Heart right ventricle (tissue), 16 donors: Measurements from ENCODE around the gene KCNK2. TPM values are rescaled to one million over a fixed set of nuclear protein-coding genes. Genes with fewer than 3 reads are reported as not detected.

Experiments
- ATAC-seq, 8 donors: fragments of 200-7000 bp; cut with Tn5 transposase; one replicate each; pipeline ENCODE4 v1.9.1; 2020; ENCODE audit warnings: mild to moderate bottlenecking in 8 of 8, moderate library complexity in 8 of 8, moderate number of reproducible peaks in 1 of 8
- DNase-seq, 2 donors: peaks; one replicate each; pipeline ENCODE4 v3.0.0-alpha.2; 2020
- H3K27ac ChIP-seq, 10 donors: fragments of 200-600 bp; sonication (generic) in 2 of 10; one replicate each; pipeline versions ENCODE4 v1.5.0 to v1.8.0; 2020 to 2022; ENCODE audit warnings: mild to moderate bottlenecking in 3 of 10
- H3K27me3 ChIP-seq, 7 donors: fragments of 200-600 bp; one replicate each; pipeline ENCODE4 v1.8.0; 2021 to 2022; ENCODE audit warnings: mild to moderate bottlenecking in 2 of 7
- H3K36me3 ChIP-seq, 9 donors: fragments of 200-600 bp; sonication (generic) in 1 of 9; one replicate each; pipeline versions ENCODE4 v1.5.0 to v1.8.0; 2020 to 2022; ENCODE audit warnings: mild to moderate bottlenecking in 2 of 9
- H3K4me1 ChIP-seq, 9 donors: fragments of 200-600 bp; sonication (generic) in 1 of 9; one replicate each; pipeline versions ENCODE4 v1.5.0 to v1.8.0; 2020 to 2022; ENCODE audit warnings: mild to moderate bottlenecking in 4 of 9
- H3K4me3 ChIP-seq, 10 donors: fragments of 200-600 bp; sonication (generic) in 2 of 10; one replicate each; pipeline versions ENCODE4 v1.5.0 to v1.8.0; 2020 to 2022; ENCODE audit warnings: mild to moderate bottlenecking in 7 of 10, moderate library complexity in 2 of 10
- H3K9me3 ChIP-seq, 11 donors: fragments of 200-600 bp in 10 of 11; sonication (generic) in 2 of 11; one replicate each; pipeline versions ENCODE4 v1.5.0 to v1.8.0; 2013 to 2022; ENCODE audit warnings: mild to moderate bottlenecking in 2 of 11, control low read depth in 1 of 11, moderate library complexity in 1 of 11
- CTCF ChIP-seq, 9 donors: fragments of 200-600 bp; sonication (generic) in 2 of 9; IDR thresholded peaks; one replicate each; pipeline versions ENCODE4 v1.5.0 to v1.8.0; 2021 to 2022; ENCODE audit warnings: antibody characterized with exemption in 9 of 9, mild to moderate bottlenecking in 5 of 9, moderate library complexity in 1 of 9
- WGBS, 2 donors: extraction: QIAGEN DNeasy Blood & Tissue Kit; methylation state at CpG; one replicate each; pipeline ENCODE4 v1.1.7; 2013; ENCODE audit warnings: inconsistent platforms in 1 of 2; 5-methylcytosine and 5-hydroxymethylcytosine counted together
- intact Hi-C, 10 donors: fragments of 100-400 bp; cut with DNase I; formaldehyde crosslinking; loops; one replicate each; pipeline versions ENCODE4 v1.11.1 to v1.14.2; 2022
- polyA plus RNA-seq, 2 donors: library from polyadenylated mRNA; stranded (reverse); fragments of 200-250 nt; gene quantifications; one replicate each; pipeline ENCODE4 v1.2.3, GENCODE V29; 2013
- total RNA-seq, 10 donors: library from RNA; stranded (reverse); fragmentation: NEBNext Ultra II Directional in 3 of 10; extraction: Animal tissue kit (Norgen Biotek cat#: 25700) in 3 of 10; gene quantifications; one replicate each; pipeline versions ENCODE4 v1.2.1 to v1.2.4, GENCODE V29; 2021 to 2023
- donor health status: Arrhythmogenic right ventricular cardiomyopathy.
- donor health status: ischemic (EF 13 %, LVEDD 7.1; RV severe dilation, severe dysfunction).
- donor health status: healthy with polysubstance abuse.
- donor health status: DM: no; HTN: yes; CAD: no.
- donor health status: DM: no; HTN: no; CAD: no.
- donor health status: ischemic (EF 25% LVEDD 6.9; RV normal size, moderate dysfunction).
- donor health status: ischemic (EF 25% LVEDD 5.7; RV mildly dilated, moderate dysfunction).
- donor health status: healthy.
- donor health status: DM: yes; HTN: yes; CAD: no.
- donor health status: Ischemic cardiomyopathy.
- donor health status: ischemic (EF 35%, LVEDD 5.7; RV mildly dilated, moderate dysfunction).
- donor health status: nonischemic (EF 11% LVEDD 7.7; RV severe dilation, severe dysfunction).
- donor health status: DM: yes; HTN: yes; CAD: no.
- donor health status: PGD.
- donor health status: ischemic (EF 29% LVEDD 5.4; RV normal size, mild dysfunction).
- donor health status: nonischemic (EF 23%, LVEDD 6.1; RV moderate dilation, normal function).

Gene KCNK2
- total and polyA plus RNA-seq, 12 donors = 0.06 to 0.79 (median 0.26) TPM; not detected in 5

GRCh38 chr1:215083383-215083961 is 935 bp downstream of the KCNK2 start:
- intact Hi-C loops = no loop called here
- peaks cover 0 to 76% (median 62%) of the 10 kb centered on the region in 7 donors for H3K27me3 ChIP-seq
- TF ChIP-seq CTCF (IDR thresholded peaks at IDR 0.05) = no peak

GRCh38 chr1:215084621-215085020 is 2.1 kb downstream of the KCNK2 start:
- H3K27ac ChIP-seq = no peak overlapping the region
- H3K4me1 ChIP-seq = peaks cover 0 to 9% (median 5%) of the 10 kb centered on the region in 9 donors
- no peak for ATAC-seq
- H3K27me3 ChIP-seq = peaks cover 0 to 76% (median 61%) of the 10 kb centered on the region in 7 donors
- TF ChIP-seq CTCF (IDR thresholded peaks at IDR 0.05) = no peak
- no peaks in the 10 kb centered on the region for H3K36me3 ChIP-seq
- intact Hi-C loops = no loop called here
- no peak overlapping the region for H3K4me3 ChIP-seq
- no peak for DNase-seq
- H3K9me3 ChIP-seq = no peaks in the 10 kb centered on the region

More at GRCh38 chr1:215083383-215083961, 935 bp downstream of the KCNK2 start:
- Histone ChIP-seq H3K4me3 (peak overlapping the region; percentile 14 to 48 (median 36)), H3K4me1 (peaks cover 0 to 9% (median 5%) of the 10 kb centered on the region in 9 donors), H3K36me3 (no peaks in the 10 kb centered on the region), H3K9me3 (no peaks in the 10 kb centered on the region), H3K27ac (no peak overlapping the region)
- no peak for DNase-seq
- WGBS, 2 donors = 1 to 2% methylated on average over 25 of the region's 25 CpGs
- ATAC-seq = peak in 1 of 8 donors; percentile 17

- WGBS, 2 donors = 70 to 78% methylated on average over 2 of the region's 2 CpGs
- peaks cover 0 to 9% (median 5%) of the 10 kb centered on the region in 9 donors for H3K4me1 ChIP-seq
- TF ChIP-seq CTCF (IDR thresholded peaks at IDR 0.05) = no peak
- intact Hi-C loops = no loop called here
- ATAC-seq = no peak
- no peaks in the 10 kb centered on the region for H3K9me3 ChIP-seq
- H3K4me3 ChIP-seq = no peak overlapping the region
- peaks cover 0 to 65% (median 47%) of the 10 kb centered on the region in 7 donors for H3K27me3 ChIP-seq
- H3K27ac ChIP-seq = no peak overlapping the region
- H3K36me3 ChIP-seq = no peaks in the 10 kb centered on the region
- no peak for DNase-seq
Observed at GRCh38 chr1:215087603-215088002, 5.1 kb downstream of the KCNK2 start.

GRCh38 chr1:215094381-215094780 is 11.8 kb downstream of the KCNK2 start:
- H3K27ac ChIP-seq = no peak overlapping the region
- no peaks in the 10 kb centered on the region for H3K36me3 ChIP-seq
- no peak for ATAC-seq
- no peaks in the 10 kb centered on the region for H3K9me3 ChIP-seq
- no peak for TF ChIP-seq CTCF (IDR thresholded peaks at IDR 0.05)
- no peaks in the 10 kb centered on the region for H3K4me1 ChIP-seq
- H3K4me3 ChIP-seq = no peak overlapping the region
- intact Hi-C loops = no loop called here
- DNase-seq = no peak
- WGBS, 2 donors = 31 to 39% methylated on average over 1 of the region's 1 CpG
- peaks cover 0 to 18% (median 1%) of the 10 kb centered on the region in 7 donors for H3K27me3 ChIP-seq
